A549 treated with AZD2906 at 1 μM for 4 hours (cell line): ENCODE data around the gene P2RY1. TPM values are rescaled to one million over a fixed set of nuclear protein-coding genes. Genes with fewer than 3 reads are reported as not detected.

Experiments
- total RNA-seq: library from RNA; stranded (reverse); fragments of 200-300 nt; extraction: Qiagen RNA extraction; gene quantifications from 5 replicates; pipeline ENCODE4 v1.2.3, GENCODE V29; 2022

P2RY1 gene, protein sequence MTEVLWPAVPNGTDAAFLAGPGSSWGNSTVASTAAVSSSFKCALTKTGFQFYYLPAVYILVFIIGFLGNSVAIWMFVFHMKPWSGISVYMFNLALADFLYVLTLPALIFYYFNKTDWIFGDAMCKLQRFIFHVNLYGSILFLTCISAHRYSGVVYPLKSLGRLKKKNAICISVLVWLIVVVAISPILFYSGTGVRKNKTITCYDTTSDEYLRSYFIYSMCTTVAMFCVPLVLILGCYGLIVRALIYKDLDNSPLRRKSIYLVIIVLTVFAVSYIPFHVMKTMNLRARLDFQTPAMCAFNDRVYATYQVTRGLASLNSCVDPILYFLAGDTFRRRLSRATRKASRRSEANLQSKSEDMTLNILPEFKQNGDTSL
- 0.41 to 0.53 TPM (median 0.45 TPM) in 5 replicates for total RNA-seq

DNA sequence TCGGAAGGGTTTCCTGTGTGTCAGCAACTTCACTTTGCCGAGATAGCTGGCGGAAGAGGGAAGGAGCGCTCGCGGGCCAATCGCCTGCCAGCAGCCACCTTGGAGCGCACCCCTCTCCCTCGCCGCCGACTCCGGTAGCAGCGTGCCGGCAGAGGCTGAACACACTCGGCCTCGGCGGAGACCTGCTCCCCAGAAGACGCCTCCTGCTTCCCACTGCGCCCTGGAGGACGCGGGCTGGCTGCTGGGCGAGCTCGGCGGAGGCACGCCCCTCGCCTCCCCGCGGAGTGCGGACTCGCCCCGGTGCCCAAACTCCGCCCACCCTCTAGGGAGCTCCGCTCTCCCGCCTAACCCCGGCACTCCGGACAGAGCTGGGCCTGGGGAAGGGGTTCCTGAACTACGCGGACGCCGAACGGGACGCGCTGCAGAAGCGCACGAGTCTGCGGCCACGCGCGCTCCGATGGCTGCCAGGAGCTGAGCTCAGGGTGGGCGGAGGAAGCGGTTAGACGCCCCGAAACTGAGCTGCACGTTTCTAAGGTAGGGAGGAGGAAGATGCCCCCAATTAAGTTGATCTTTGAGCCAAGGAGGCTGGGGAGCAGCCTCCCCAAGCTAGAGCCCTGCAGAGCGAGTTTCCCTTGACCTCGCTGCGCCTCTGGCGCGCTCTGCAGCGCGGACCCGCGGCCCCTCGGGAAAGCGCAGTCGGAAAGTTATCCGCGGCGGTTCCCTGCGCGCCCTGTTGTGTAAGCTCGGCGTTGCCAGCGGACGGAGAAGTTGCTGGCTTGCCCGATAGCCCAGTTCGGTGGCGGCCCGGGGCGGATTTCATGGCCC is at the start of gene P2RY1:
Gene P2RY1 (plus strand): TSS at position 356 of the 825 bp plus-strand sequence. CDS start 652 bp downstream, outside the sequence.

